HAP-1 (cell line): ENCODE data around the gene SORCS2.
"Not testable (repeated sequence)": the region's sequence is repeated elsewhere in the genome, so short reads cannot be mapped to it uniquely, and the experiment has no call there.

Experiments
- DNase-seq, 2 experiments: peaks; one replicate each; pipeline ENCODE4 v3.0.0-alpha.2; 2016 to 2020; ENCODE audit warnings: low spot score in 2 of 2
- H3K27me3 ChIP-seq: fragments of 250-450 bp; sonication (Bioruptor Pico); 2 replicates; pipeline ENCODE4 v1.5.1; 2020; ENCODE audit warnings: low read depth, mild to moderate bottlenecking, moderate library complexity
- H3K36me3 ChIP-seq: fragments of 250-450 bp; sonication (Bioruptor Pico); replicated peaks from 2 replicates; pipeline ENCODE4 v1.5.1; 2020; ENCODE audit warnings: mild to moderate bottlenecking
- H3K4me1 ChIP-seq: fragments of 250-450 bp; sonication (Bioruptor Pico); 2 replicates; pipeline ENCODE4 v1.5.1; 2020; ENCODE audit warnings: mild to moderate bottlenecking
- H3K4me3 ChIP-seq: fragments of 250-450 bp; sonication (Bioruptor Pico); 2 replicates; pipeline ENCODE4 v1.5.1; 2020; ENCODE audit warnings: mild to moderate bottlenecking, moderate library complexity
- H3K9me3 ChIP-seq: fragments of 250-450 bp; sonication (Bioruptor Pico); 2 replicates; pipeline ENCODE4 v1.5.1; 2020; ENCODE audit warnings: mild to moderate bottlenecking, moderate library complexity
- in situ Hi-C: fragments of 300-500 bp; cut with MboI; formaldehyde crosslinking; loops from 3 replicates; pipeline ENCODE4 v1.14.3; 2020; ENCODE audit warnings: low sequenced_read_pairs, inconsistent platforms, mixed read lengths

SORCS2 gene

DNA sequence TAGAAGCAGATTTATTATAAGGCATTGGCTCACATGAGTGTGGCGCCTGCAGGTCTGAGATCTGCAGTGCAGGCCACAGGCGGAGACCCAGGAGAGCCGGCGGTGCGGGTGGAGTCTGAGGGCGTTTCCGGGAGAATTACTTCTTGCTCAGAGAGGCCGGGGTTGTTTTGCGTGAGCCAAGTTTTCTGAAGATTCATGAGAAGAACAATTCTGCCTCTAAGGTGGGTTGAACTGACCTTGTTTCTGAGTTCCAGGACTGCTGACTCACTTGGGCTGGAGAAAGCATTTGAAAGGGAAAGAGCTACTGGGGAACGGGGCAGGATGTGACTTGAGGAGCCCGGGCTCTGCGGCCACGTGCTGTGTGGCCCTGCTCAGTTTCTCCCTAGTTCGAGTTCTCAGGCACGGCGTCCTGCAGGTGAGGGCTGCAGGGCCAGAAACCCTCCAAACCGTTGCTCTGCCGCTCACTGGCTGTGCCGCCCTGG, 36.7 kb upstream of the SORCS2 start:
- in situ Hi-C loops = no loop called here
- H3K36me3 ChIP-seq = no peaks in the 10 kb centered on the region
- DNase-seq = peak in 1 of 2 experiments; percentile 25
- no peaks in the 10 kb centered on the region for H3K9me3 ChIP-seq
- no peaks in the 10 kb centered on the region for H3K27me3 ChIP-seq
- no peaks in the 10 kb centered on the region for H3K4me1 ChIP-seq
- H3K4me3 ChIP-seq = no peak overlapping the region

DNA sequence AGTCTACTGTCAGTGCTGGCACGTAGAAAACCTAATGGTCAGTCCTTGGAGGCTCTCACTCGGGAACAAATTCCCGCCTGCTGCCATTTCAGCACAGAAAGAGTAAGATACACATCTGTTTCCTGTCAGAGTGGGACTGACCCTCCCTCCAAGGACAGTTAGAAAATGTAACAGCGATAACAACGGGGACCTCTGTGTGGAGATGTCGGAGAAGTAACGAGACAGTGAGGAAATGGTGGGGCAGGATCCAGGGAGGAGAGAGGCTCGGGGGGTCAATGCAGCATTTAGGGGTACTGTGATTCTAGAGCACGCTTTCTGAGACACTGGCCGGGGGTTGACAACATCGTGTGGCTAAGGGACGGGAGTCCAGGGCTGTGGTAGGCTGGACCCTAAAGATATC, 36.0 kb upstream of the SORCS2 start:
- H3K4me3 ChIP-seq = no peak overlapping the region
- H3K9me3 ChIP-seq = no peaks in the 10 kb centered on the region
- in situ Hi-C loops = no loop called here
- DNase-seq = no peak
- no peaks in the 10 kb centered on the region for H3K4me1 ChIP-seq
- no peaks in the 10 kb centered on the region for H3K27me3 ChIP-seq
- no peaks in the 10 kb centered on the region for H3K36me3 ChIP-seq

DNA sequence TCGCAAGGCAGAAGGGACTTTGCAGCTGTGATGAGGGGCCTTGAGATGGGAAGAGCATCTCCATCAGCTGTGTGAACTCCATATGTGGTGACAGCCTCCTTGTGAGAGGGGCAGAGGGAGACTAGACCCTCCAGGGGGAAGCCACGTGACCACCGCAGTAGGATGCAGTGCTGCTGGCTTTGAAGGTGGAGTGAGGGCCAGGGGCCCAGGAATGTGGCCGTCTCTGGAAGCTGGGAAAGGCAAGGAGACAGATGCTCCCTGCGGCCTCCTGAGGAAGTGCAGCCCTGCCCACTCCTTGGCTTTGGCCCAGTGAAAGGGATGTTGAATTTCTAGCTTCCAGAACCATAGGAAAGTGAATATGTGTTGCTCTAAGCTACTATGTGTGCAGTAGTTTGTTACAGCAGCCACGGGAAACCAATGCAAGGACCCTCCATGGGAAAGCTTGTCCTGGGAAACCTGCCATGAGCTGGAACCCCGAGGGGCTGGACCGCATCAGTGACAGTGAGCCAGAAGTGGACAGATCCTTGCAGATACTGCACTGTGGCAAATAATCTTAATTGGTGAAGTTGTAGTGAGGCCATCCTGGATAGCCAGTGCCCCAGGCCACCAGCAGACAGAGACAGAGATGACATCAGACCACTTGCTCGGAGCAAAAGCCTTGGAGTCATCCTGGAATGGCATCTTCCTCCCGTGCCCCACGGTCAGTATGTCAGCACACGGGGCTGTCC, 35.4 kb upstream of the SORCS2 start:
- no peak overlapping the region for H3K4me3 ChIP-seq

DNA sequence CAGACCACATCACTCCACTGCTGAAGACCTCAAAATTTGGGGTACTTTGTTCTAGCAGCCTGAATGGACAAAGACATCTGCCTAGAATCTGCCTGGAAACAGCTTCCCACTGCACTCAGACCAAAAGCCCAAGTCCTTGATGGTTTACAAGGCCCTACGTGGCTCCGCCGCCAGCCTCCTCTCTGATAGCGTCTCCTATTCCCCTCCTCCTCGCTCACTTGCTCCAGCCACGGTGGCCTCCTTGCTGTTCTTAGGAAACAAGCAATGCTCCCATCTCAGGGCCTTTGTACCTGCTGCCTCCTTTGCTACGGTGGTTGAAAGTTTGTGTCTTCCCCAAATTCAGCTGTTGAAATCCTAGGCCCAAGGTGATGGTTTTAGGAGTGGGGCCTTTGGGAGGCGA, 34.7 kb upstream of the SORCS2 start:
- in situ Hi-C loops = no loop called here
- no peaks in the 10 kb centered on the region for H3K9me3 ChIP-seq
- H3K27me3 ChIP-seq = no peaks in the 10 kb centered on the region
- H3K4me1 ChIP-seq = no peaks in the 10 kb centered on the region
- H3K4me3 ChIP-seq = no peak overlapping the region
- no peaks in the 10 kb centered on the region for H3K36me3 ChIP-seq
- no peak for DNase-seq

More for the DNA sequence above, 35.4 kb upstream of the SORCS2 start:
- H3K9me3 ChIP-seq = no peaks in the 10 kb centered on the region
- H3K4me1 ChIP-seq = no peaks in the 10 kb centered on the region
- in situ Hi-C loops = no loop called here
- H3K36me3 ChIP-seq = no peaks in the 10 kb centered on the region
- no peak for DNase-seq
- H3K27me3 ChIP-seq = no peaks in the 10 kb centered on the region

DNA sequence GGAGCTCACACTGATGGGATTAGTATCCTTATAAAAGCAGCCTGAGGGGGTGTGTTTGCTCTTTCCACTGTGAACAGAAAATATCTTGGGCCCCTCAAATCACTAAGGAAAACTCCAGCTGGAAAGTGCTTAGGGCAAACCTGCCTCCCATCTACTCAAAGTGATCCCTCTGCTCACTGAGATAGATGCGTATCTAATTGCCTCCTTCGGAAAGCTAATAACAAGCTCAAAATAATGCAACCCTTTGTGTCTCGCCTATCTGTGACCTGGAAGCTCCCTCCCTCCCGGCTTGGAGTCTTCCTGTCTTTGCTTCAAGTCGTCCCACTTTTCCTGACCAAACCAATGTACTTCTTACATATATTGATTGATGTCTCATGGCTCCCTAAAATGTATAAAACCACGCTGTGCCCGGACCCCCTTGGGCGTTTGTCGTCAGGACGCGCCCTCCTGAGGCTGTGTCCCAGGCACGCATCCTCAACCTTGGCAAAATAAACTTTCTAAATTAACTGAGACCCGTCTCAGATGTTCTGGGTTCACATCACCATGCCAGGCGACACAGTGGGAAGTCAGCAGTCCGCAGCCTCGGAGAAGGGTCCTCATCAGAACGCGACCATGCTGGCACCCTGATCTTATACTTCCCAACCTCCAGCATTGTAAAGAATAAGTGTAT, 34.1 kb upstream of the SORCS2 start:
- H3K4me3 ChIP-seq = no peak overlapping the region
- no peaks in the 10 kb centered on the region for H3K4me1 ChIP-seq
- no peaks in the 10 kb centered on the region for H3K36me3 ChIP-seq
- no peak for DNase-seq
- H3K9me3 ChIP-seq = no peaks in the 10 kb centered on the region
- in situ Hi-C loops = no loop called here
- no peaks in the 10 kb centered on the region for H3K27me3 ChIP-seq

DNA sequence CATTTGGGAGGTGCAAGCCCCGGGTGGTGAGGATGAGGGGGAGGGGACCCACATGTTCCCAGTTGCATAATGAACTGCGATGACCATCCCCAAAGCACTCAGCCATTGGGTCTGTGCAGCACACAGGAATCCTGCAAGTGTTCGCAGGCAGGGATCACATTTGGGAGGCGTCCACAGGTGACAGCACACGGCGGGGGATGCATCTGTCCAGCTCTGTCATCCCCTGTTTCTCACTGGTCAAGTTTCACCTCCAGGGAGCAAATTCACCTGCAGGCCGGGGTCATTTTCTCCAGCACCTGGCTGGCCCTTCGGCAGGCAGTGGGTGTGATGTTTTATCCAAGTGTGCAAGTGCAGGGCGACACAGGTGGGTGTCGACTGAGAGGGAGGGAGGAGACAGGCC, 33.3 kb upstream of the SORCS2 start:
- no peak for DNase-seq
- no peaks in the 10 kb centered on the region for H3K9me3 ChIP-seq
- no peak overlapping the region for H3K4me3 ChIP-seq
- in situ Hi-C loops = no loop called here
- no peaks in the 10 kb centered on the region for H3K27me3 ChIP-seq
- H3K36me3 ChIP-seq = no peaks in the 10 kb centered on the region
- no peaks in the 10 kb centered on the region for H3K4me1 ChIP-seq

DNA sequence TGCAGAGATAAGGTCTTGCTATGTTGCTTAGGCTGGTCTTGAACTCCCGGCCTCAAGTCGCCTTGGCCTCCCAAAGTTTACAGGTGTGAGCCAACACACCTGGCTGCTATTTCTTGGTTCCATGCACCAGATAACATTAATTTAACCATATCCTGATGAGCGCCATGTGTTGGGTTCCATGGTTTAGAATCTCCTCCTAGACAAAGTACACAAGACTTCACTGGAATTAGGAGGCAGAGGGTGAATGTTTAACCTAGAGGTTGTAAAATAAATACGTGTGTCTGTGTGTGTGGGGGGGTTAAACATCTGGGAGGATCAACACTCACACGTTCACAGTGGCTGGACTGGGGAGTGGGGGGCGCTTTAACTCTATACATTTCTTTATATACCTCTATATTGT, 32.4 kb upstream of the SORCS2 start:
- H3K4me3 ChIP-seq = no peak overlapping the region
- in situ Hi-C loops = no loop called here
- no peaks in the 10 kb centered on the region for H3K9me3 ChIP-seq
- H3K27me3 ChIP-seq = no peaks in the 10 kb centered on the region
- no peaks in the 10 kb centered on the region for H3K36me3 ChIP-seq
- DNase-seq = no peak
- H3K4me1 ChIP-seq = no peaks in the 10 kb centered on the region

DNA sequence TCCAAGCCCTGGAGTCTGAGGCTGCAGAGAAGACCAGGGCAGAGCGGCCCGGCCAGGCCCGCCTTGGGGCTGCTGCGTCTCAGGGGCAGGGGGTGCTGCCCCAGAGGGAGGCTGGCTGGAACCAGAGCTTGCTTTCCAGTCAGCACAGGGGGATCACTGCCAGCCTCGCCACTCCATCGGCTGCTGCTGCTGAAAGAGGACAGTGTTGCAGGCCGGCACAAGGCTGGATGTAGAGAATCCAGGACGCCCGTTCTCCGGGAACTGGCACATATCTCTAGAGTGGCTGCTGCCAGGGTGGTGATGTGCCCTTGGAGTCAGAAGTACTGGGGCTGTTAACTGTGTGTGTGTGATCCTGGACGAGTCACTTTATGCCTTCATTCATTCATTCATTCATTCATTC, 31.9 kb upstream of the SORCS2 start:
- no peaks in the 10 kb centered on the region for H3K27me3 ChIP-seq
- H3K4me1 ChIP-seq = no peaks in the 10 kb centered on the region
- no peaks in the 10 kb centered on the region for H3K36me3 ChIP-seq
- no peaks in the 10 kb centered on the region for H3K9me3 ChIP-seq
- DNase-seq = no peak
- in situ Hi-C loops = no loop called here
- H3K4me3 ChIP-seq = no peak overlapping the region

DNA sequence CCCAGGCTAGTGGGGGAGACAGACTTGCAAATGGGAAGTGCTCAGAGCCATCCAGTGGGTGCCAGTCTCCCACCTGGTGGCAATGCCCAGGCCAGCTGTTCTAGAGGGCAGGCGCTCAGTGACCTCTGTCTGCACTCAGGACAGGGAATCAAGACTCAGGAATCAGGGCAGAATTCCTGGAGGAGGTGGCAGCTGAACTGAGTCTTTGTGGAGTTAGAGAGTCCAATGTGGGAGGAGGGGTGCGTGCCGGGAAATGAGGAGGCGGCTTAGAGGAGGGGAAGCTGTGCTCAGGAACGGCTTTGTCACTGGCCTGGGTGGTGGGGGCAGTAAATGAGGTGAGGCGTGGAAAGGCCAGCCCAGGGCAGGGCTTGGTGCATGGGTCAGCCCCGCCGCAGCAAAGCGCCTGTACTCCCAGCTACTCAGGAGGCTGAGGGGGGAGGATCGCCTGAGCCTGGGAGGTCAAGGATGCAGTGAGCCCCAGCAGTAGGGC, 31.3 kb upstream of the SORCS2 start:
- no peak for DNase-seq
- no peaks in the 10 kb centered on the region for H3K9me3 ChIP-seq
- no peak overlapping the region for H3K4me3 ChIP-seq
- H3K4me1 ChIP-seq = no peaks in the 10 kb centered on the region
- H3K27me3 ChIP-seq = no peaks in the 10 kb centered on the region
- in situ Hi-C loops = no loop called here
- H3K36me3 ChIP-seq = no peaks in the 10 kb centered on the region

DNA sequence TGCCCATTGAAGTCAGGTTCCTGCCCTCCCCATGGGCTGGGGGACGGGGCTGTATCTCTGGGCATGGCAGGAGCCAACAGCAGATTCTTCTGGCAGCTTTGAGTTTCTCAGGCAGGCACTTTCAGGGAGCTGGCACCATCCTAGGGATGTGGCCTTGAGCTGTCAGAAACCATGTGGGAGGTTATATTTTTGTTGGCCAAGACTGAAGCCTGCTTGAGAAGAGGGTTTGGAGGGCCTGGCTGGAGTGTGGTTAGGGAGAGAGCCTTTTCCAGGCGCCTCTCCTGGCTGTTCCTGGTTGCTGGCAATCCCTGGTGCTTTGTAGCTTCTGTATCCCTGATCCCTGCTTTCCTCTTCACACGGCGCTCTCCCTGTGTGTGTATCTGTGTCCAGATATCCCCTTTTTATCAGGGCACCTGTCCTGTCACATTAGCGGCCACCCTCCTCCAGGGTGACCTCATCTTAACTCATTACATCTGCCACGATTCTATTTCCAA, 30.6 kb upstream of the SORCS2 start:
- DNase-seq = no peak
- Histone ChIP-seq H3K4me1 (no peaks in the 10 kb centered on the region), H3K4me3 (no peak overlapping the region), H3K9me3 (no peaks in the 10 kb centered on the region), H3K27me3 (no peaks in the 10 kb centered on the region), H3K36me3 (no peaks in the 10 kb centered on the region)
- in situ Hi-C loops = no loop called here

DNA sequence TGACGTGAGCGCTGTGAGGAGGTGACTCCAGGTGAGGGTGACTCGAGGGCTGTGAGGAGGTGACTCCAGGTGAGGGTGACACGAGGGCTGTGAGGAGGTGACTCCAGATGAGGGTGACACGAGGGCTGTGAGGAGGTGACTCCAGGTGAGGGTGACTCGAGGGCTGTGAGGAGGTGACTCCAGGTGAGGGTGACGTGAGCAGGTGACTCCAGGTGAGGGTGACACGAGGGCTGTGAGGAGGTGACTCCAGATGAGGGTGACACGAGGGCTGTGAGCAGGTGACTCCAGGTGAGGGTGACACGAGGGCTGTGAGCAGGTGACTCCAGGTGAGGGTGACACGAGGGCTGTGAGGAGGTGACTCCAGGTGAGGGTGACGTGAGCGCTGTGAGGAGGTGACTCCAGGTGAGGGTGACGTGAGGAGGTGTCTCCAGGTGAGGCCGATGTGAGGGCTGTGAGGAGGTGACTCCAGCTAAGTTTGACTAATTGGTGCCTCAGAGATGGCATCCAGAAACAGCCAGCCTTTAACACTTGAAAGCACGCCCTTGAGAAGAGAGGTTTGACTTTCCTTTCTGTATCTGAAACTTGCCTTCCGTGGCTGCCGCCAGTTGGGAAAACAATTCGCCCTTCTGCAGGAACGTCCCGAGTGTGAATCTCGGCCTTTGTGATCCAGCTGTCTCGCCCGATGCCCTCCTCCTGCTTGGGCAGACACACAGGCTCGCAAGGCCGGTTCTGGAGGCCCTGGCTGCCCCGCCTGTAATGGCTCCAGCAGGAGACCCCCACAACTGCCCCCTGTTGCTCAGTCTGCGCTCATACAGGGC, 27.1 kb upstream of the SORCS2 start:
- H3K4me3 ChIP-seq, in situ Hi-C loops, H3K27me3 ChIP-seq, H3K4me1 ChIP-seq, DNase-seq, H3K9me3 ChIP-seq, H3K36me3 ChIP-seq: not testable (repeated sequence)

DNA sequence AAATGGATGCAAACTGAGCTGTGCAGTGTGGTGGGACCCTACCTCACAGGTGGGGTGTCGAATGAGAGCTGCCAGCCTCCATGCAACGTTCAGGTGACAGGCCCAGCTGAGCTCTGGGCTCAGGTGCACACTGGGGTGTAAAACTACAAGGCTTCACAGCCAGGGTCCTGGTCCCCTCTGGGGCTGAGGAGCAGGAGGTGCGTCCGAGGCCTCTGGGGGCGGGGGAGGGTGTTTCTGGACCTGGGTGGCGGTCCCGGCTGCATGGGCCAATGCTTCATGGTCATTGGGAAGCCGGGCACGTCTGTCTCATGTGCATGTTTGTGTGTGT, 26.5 kb upstream of the SORCS2 start:
- Histone ChIP-seq H3K27me3 (no peaks in the 10 kb centered on the region), H3K4me3 (no peak overlapping the region), H3K9me3 (no peaks in the 10 kb centered on the region), H3K4me1 (no peaks in the 10 kb centered on the region), H3K36me3 (no peaks in the 10 kb centered on the region)
- no peak for DNase-seq
- in situ Hi-C loops = no loop called here

DNA sequence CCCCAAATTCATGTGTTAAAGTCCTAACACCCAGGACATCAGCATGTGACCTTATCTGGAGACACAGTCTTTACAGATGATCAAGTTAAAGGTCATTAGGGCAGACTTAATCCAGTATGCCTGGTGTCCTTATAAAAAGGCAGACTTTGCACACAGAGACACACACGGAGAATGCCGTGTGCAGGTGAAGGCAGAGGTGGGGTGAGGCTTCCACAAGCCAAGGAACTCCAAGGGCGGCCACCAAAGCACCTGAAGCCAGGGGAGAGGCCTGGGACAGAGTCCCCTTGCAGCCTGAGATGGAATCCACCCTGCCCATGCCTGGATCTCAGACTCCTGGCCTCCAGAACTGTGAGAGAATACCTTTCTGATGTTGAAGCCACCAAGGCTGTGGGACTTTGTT, 26.1 kb upstream of the SORCS2 start:
- no peaks in the 10 kb centered on the region for H3K36me3 ChIP-seq
- no peak overlapping the region for H3K4me3 ChIP-seq
- peaks cover 1% of the 10 kb centered on the region; the same call in 1 of the 2 replicates for H3K27me3 ChIP-seq
- H3K9me3 ChIP-seq = no peaks in the 10 kb centered on the region
- no peaks in the 10 kb centered on the region for H3K4me1 ChIP-seq
- in situ Hi-C loops = no loop called here
- DNase-seq = no peak
